Measurements from ENCODE around the gene CFAP299.

Gene CFAP299

DNA sequence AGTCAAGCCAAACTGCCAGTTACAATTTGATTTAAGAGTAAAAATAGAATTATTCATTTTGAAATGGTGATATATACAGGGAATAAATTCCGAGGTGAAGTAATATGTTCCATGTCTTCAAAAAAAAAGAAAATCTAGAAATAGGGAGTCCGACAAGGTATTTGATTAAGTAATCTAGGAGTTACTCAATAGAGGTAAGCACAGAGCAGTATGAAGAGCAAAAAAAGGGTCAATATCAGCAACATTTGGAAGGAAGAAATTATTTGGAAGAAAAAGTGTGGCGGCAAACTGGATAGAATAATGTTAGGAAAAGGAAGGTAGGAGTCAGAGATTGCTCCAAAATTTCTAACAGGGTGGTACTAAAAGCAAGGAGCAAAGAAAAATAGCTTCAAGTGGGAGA is 581.2 kb downstream of the CFAP299 start:
- DNase-seq (ENCODE audit: extremely low read depth, low read depth) = no peak
- TF ChIP-seq, protein P1, sequence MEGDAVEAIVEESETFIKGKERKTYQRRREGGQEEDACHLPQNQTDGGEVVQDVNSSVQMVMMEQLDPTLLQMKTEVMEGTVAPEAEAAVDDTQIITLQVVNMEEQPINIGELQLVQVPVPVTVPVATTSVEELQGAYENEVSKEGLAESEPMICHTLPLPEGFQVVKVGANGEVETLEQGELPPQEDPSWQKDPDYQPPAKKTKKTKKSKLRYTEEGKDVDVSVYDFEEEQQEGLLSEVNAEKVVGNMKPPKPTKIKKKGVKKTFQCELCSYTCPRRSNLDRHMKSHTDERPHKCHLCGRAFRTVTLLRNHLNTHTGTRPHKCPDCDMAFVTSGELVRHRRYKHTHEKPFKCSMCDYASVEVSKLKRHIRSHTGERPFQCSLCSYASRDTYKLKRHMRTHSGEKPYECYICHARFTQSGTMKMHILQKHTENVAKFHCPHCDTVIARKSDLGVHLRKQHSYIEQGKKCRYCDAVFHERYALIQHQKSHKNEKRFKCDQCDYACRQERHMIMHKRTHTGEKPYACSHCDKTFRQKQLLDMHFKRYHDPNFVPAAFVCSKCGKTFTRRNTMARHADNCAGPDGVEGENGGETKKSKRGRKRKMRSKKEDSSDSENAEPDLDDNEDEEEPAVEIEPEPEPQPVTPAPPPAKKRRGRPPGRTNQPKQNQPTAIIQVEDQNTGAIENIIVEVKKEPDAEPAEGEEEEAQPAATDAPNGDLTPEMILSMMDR (IDR thresholded peaks at IDR 0.05; ENCODE audit: low read depth, low read length, missing control alignments) = no peak

DNA sequence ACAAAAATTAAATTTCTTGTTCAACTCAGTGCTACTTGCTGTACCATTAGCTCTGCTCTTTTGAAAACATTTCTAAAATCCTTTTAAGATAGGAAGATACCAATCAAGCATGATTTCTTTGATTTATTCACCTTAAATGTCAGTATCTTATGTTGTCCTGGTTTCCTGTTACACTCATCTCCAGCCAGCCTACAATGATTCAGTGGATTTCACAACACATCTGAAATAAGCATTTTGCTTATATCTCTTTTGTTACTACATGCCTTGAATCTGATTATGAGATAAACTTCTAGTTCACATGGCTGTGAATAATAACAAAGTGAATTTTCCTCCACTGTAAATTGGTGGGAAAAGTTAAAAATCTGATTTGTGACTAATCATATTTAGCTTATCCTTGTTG is 582.5 kb downstream of the CFAP299 start:
- TF ChIP-seq, protein P1 (IDR thresholded peaks at IDR 0.05; ENCODE audit: low read depth, low read length, missing control alignments) = no peak
- DNase-seq (ENCODE audit: extremely low read depth, low read depth) = no peak

More for the DNA sequence above, 581.2 kb downstream of the CFAP299 start:
- H3K4me3 ChIP-seq (replicated peaks; ENCODE audit: low read depth, low read length) = no peak overlapping the region

DNA sequence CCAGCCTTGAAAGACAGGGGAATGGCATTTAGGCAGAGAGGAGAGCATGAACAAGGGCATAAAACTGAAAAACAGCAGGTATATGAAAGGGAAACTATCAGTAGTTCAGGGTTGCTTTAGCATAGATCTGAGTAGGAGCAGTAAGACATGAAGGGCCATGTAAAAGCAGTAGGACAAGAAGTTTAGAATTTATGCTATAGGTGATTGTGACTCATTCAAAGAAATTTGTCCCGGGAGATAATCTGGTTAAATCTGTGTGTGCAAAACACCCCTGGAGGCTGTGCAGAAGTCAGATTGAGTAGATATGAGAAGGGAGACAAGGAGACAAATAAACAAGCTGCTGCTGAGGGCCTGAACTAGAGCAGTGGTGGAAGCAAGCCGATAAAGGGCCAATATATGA is 585.9 kb downstream of the CFAP299 start:
- no peak for DNase-seq (ENCODE audit: extremely low read depth, low read depth)
- TF ChIP-seq, protein P1 (IDR thresholded peaks at IDR 0.05; ENCODE audit: low read depth, low read length, missing control alignments) = no peak
- no peak overlapping the region for H3K4me3 ChIP-seq (replicated peaks; ENCODE audit: low read depth, low read length)

More for the DNA sequence above, 582.5 kb downstream of the CFAP299 start:
- no peak overlapping the region for H3K4me3 ChIP-seq (replicated peaks; ENCODE audit: low read depth, low read length)

DNA sequence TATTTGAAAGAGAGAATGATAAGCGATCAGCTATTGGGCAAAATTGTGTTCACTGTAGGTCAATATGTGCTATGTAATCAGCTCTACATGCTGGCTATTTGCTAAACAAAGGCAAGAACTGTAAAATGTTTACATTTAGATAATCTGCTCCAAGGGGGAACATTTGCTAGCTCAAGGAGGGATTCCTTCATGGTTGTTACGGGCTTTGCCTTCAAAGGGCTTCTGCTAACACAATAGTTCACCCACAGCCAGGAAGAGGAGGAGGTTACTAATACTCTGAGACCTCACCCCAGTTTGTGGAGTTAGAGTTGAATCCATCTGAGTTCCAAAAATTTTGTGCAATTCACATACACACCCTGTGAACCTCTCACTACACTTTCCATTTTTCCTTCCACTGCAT is 587.4 kb downstream of the CFAP299 start:
- DNase-seq (ENCODE audit: extremely low read depth, low read depth) = no peak
- no peak overlapping the region for H3K4me3 ChIP-seq (replicated peaks; ENCODE audit: low read depth, low read length)
- TF ChIP-seq, protein P1 (IDR thresholded peaks at IDR 0.05; ENCODE audit: low read depth, low read length, missing control alignments) = no peak

DNA sequence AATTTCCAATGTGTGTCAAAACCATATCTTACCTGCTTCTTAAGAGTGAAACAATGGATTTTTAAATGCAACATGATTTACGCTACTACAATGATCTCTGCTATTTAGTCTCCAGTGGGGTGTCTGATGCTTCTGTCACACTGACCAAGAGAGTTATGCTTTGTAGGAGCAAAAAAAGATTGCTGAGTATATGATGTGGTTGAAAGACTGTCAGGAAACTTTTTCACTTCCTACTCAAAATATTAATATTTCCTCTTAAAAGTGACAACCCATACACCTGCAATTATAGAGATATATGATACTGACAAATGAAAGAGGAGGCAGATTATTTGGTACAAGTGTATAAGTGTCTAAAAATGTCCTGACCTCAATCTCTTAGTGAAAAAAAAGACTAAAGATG is 589.8 kb downstream of the CFAP299 start:
- TF ChIP-seq, protein P1 (IDR thresholded peaks at IDR 0.05; ENCODE audit: low read depth, low read length, missing control alignments) = no peak
- DNase-seq (ENCODE audit: extremely low read depth, low read depth) = no peak
- H3K4me3 ChIP-seq (replicated peaks; ENCODE audit: low read depth, low read length) = no peak overlapping the region

DNA sequence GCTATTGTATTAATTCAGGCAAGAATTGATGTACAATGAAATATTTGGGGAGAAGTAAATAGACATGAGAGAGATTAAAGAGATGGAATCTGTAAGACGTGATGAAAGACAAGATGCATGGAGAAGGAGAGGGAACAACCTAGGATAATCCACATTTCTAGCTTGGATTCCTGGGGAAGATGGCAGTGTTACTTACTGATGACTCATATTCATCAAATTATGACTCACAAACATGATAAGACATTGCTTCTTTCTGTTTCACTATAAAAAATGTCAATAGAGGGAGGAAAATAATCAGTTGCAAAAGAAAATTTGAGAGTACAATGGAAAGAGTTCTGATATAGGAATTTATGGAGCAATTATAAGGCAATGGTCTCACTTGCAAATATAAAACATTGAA is 590.9 kb downstream of the CFAP299 start:
- DNase-seq (ENCODE audit: extremely low read depth, low read depth) = no peak
- no peak overlapping the region for H3K4me3 ChIP-seq (replicated peaks; ENCODE audit: low read depth, low read length)
- TF ChIP-seq, protein P1 (IDR thresholded peaks at IDR 0.05; ENCODE audit: low read depth, low read length, missing control alignments) = no peak

DNA sequence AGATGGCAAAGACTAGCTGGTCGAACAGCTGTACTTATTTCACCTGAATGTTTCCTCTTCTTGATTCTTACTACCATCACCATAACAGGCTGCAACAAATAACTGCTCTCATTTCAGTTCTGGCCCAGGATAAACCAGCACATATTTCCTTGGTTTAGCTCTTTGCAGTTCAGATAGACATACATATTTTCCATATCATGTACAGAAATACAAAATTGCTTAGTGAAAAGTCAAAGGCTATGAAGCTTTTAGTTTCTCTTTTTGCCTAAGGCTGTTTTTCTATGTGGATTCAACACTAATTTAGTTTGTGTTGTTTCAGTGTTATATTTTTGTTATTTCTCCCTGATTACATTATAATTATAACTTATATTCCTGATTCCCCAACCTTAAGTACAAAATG is 591.4 kb downstream of the CFAP299 start:
- no peak for DNase-seq (ENCODE audit: extremely low read depth, low read depth)
- TF ChIP-seq, protein P1 (IDR thresholded peaks at IDR 0.05; ENCODE audit: low read depth, low read length, missing control alignments) = no peak
- no peak overlapping the region for H3K4me3 ChIP-seq (replicated peaks; ENCODE audit: low read depth, low read length)

All from HFF-Myc (cell line).